HEK293 (cell line): Measurements from ENCODE around the gene PTGER2.

ENCODE experiments used
- CTCF ChIP-seq: fragments of 450-650 bp; formaldehyde crosslinking; IDR thresholded peaks from 2 replicates; pipeline ENCODE4 v1.5.1; 2016; ENCODE audit warnings: missing biosample characterization, missing genetic modification characterization
- GLI4 ChIP-seq: fragments of 450-650 bp; formaldehyde crosslinking; IDR thresholded peaks from 2 replicates; pipeline ENCODE4 v1.5.1; 2016; ENCODE audit warnings: missing biosample characterization, missing genetic modification characterization
- PATZ1 ChIP-seq: fragments of 450-650 bp; formaldehyde crosslinking; IDR thresholded peaks from 2 replicates; pipeline ENCODE4 v1.5.1; 2016; ENCODE audit warnings: missing biosample characterization, missing genetic modification characterization
- ZBTB6 ChIP-seq: fragments of 450-650 bp; formaldehyde crosslinking; IDR thresholded peaks from 2 replicates; pipeline ENCODE4 v1.5.1; 2017; ENCODE audit warnings: missing biosample characterization, missing genetic modification characterization
- ZFP3 ChIP-seq: fragments of 450-650 bp; formaldehyde crosslinking; IDR thresholded peaks from 2 replicates; pipeline ENCODE4 v1.5.1; 2016; ENCODE audit warnings: low read depth, missing biosample characterization, missing genetic modification characterization
- ZNF341 ChIP-seq: fragments of 450-650 bp; formaldehyde crosslinking; IDR thresholded peaks from 2 replicates; pipeline ENCODE4; 2016; ENCODE audit warnings: low read depth, missing biosample characterization, missing genetic modification characterization
- ZNF529 ChIP-seq: fragments of 450-650 bp; formaldehyde crosslinking; IDR thresholded peaks from 2 replicates; pipeline ENCODE4 v1.5.1; 2017; ENCODE audit warnings: missing genetic modification characterization, missing biosample characterization; ENCODE audit not compliant: insufficient replicate concordance
- ZNF629 ChIP-seq: fragments of 450-650 bp; formaldehyde crosslinking; IDR thresholded peaks from 2 replicates; pipeline ENCODE4 v1.5.1; 2017; ENCODE audit warnings: missing biosample characterization, missing genetic modification characterization
- ZNF664 ChIP-seq: fragments of 450-650 bp; formaldehyde crosslinking; IDR thresholded peaks from 2 replicates; pipeline ENCODE4 v1.5.1; 2016; ENCODE audit warnings: missing biosample characterization, missing genetic modification characterization

- TF ChIP-seq ZNF529 (no peak), ZNF341 (tag by site-specific recombination) (no peak), ZNF629 (no peak), ZNF664 (tag by site-specific recombination) (no peak), ZFP3 (no peak), ZBTB6 (tag by site-specific recombination) (no peak), GLI4 (no peak), CTCF (tag by site-specific recombination) (no peak), PATZ1 (tag by site-specific recombination) (no peak)
Observed at GRCh38 chr14:52363961-52364360, 49.8 kb downstream of the PTGER2 start.
